Amniotic stem cell (primary cell): ENCODE data around the gene TNFRSF18.
"Not testable (repeated sequence)": the region's sequence is repeated elsewhere in the genome, so short reads cannot be mapped to it uniquely, and the experiment has no call there.

Experiments used
- DNase-seq: peaks from one replicate; lab custom pipeline; 2025; lab: John Stamatoyannopoulos, UW

Gene TNFRSF18

GRCh38 chr1:1206376-1206965 lies at the start of gene TNFRSF18:
Gene TNFRSF18, minus strand, starts transcription at chr1:1206592. Its CDS starts 21 bp downstream, at chr1:1206571.
- DNase-seq = no peak

GRCh38 chr1:1255611-1256010 lies 49.2 kb upstream of the TNFRSF18 start:
- DNase-seq = no peak

- DNase-seq = no peak
Observed at GRCh38 chr1:1255078-1255477, 48.7 kb upstream of the TNFRSF18 start.

DNA sequence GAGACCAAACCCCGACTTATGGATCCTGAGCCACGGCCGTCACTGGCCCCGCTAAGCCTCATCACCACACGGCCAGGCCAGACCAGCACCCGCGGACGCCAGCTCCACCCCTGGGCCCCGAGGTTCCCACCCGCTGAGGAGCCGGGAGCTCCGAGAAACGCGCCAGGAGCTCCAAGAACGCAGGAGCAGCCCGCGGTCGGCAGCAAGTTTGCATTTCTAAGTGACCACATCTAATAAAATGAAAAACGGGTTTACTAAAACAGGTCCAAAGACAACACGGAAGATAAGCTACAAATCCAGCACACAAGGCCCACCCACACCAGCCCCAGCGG lies 48.2 kb upstream of the TNFRSF18 start:
- DNase-seq = no peak

DNA sequence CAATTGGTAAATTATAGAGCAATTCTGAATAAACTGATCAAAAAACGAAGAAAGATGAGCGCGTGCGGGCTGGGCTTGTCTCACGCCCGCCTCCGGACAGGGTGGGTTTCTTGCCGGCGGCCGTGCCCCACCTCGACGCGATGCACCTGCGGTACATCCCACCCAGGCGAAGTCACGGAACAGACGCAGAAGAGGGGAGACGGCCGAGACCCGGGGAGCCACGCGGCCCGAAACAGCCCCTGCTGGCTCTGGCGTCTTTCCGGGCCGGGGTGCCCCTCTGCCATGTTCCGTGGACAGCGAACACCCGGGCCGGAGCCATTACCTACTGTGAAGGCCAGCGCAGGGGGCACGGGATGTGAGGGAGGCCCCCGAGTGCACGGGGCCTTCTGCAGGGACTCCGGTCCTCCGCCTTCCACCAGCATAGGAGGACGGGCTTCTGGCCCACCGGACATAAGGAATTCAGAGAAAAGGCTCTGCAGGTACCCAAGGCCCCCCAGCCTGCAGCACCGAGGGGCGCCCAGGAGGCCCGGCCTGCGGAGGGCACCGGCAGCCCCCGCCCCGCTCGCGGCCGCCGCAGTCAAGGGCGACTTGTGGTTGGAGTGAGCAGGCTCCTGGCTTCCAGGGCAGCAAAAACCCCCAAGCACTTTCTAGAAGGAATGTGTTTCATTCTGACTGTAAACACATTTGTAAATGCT lies 47.7 kb upstream of the TNFRSF18 start:
- DNase-seq = no peak

GRCh38 chr1:1253314-1253713 lies 46.9 kb upstream of the TNFRSF18 start:
- DNase-seq = no peak

- no peak for DNase-seq
Observed at GRCh38 chr1:1250786-1251284, 44.4 kb upstream of the TNFRSF18 start.

GRCh38 chr1:1248009-1248913 lies 41.9 kb upstream of the TNFRSF18 start:
- not testable (repeated sequence) for DNase-seq

DNA sequence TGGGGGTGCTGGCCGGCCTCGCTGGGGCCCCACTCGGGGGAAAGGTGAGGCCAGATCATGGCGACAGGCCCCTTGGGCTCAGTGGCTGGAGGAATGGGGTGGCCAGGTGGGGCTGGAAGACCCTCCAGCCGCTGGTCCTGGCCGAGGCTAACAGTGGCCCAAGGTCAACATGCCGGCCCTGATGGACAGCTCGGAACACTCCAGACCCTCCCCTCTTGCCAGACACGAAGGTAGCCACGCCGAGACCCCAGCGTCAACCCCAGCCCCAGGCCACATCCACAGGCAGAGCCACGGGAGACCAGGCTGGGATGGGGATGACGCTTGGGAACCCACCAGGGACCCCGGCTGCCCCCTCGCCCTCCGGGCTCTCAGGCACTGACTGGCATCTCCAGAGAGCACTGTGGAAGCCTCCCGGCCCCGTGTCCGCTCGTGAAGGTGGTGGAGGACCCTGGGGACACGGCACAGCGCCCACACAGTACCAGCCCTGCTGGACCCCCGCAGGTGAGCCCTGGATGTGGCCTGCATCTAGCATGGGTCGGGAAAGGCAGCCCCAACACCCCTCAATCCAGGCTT lies 41.0 kb upstream of the TNFRSF18 start:
- DNase-seq = no peak

GRCh38 chr1:1246577-1247340 lies 40.4 kb upstream of the TNFRSF18 start, which contains the start of gene C1QTNF12:
Gene C1QTNF12, minus strand, starts transcription at chr1:1246722. Its CDS starts 32 bp downstream, at chr1:1246690.
- DNase-seq = no peak

DNA sequence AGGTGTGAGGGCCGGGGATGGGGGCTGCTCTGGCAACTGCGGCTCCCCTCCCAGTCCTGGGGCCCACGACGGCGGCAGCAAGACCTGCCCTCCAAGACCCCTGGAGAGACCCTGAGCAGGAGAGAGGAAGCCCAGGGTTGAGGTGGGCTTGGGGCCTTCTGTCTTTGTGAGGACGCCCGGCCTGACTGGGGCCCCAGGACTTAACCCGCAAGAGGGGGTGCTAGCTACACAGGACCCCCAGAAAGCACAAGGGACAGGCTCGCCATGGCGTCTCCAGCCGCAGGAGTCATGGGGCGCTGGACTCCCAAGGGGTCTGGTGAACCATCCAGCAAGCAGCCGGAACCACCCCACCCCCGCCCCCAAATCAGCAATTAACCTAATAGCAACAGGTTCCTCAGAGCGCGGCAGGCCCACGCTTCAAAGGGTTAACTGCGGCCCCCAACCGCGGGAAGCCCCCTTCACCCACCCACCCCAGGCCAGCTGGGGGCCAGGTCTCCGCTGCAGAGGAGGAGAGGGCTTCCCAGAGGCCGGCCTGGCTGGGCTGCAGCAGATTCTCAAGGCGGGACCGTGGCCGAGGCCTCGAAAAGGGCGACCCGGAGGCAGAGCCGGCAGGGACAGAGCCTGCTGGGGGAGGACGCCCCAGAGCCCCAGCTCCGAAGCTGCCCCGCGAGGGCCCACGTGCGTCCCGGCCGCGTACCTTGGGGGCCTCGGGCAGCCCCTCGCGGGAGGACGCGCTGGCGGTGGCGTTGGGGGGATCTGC lies 39.6 kb upstream of the TNFRSF18 start:
- no peak for DNase-seq

DNA sequence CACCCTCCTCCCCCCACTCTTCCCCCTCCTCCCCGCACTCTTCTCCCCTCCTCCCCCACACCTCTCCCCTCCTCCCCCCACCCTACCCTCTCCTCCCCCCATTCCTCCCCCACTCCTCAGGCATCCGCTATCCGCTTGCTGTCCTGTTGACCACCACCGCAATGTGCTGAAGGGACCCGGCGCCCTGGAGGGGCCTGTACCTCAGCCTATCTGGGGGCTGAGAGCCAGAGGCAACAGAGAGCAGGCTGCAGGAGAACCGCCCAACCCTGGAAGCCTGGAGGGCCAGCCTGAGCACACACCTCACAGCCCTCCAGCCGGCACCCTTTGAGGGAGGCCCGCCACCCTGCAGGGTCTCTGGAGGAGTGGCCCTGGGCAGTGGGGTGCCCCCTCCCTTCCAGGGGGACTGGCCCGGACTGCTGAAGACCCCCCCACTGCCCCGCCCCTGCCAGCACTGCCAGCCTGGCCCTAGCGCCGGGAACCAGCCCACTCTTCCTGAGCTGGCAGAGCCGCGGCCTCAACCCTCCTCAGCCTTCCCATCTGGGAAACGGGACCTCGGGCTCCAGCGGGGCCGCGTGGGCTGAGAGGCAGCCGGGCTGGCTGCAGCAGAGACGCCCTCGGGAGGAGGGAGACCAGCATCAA lies 38.9 kb upstream of the TNFRSF18 start:
- no peak for DNase-seq

DNA sequence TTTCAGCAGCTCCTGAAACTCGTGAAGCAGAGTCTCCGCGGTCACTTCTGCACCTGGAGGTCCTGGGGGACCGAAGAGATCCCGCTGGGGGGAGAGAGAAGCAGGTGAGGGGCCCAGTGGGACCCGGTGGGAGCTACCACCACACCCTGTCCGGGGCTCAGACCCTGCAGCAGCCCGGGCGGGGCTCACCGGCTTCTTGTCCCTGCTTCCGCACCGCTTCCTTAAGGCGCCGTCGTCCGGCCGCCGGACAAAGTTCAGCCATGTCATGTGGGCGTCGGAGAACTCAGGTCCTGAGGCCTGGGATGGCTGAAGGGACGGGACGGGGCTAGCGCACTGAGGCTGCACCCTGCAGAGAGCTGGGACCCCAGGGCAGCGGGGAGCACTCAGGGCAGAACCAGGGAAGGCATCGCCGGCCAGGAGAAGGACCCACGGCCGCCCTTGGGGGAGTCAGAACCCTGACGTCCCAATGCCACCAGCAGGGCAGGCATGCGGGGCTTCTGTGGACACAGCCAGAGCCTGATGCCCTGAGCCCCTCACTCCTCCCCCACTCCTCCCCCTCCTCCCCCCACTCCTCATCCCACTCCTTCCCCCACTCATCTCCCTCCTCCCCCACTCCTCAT lies 37.9 kb upstream of the TNFRSF18 start:
- DNase-seq = no peak

GRCh38 chr1:1243807-1244191 lies 37.4 kb upstream of the TNFRSF18 start:
- DNase-seq = no peak

DNA sequence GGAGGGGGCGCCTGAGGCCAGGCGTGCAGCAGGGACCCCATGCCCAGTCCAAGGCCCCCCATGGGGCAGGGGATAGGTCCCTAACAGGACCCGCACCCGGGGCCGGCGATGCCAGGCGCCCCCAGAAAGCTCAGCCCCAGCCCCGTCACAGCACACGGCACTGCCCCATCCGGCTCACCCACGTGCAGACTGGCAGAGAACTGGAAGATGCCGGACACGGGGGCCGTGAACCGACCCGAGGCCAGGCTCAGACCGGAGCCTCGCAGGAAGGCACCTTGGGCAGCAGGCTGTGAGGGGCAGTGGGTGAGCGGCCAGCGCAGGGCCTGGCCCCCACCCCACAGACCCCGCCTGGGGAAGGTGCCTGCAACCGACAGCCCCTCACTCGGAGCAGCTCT lies 36.9 kb upstream of the TNFRSF18 start:
- no peak for DNase-seq

- no peak for DNase-seq
Observed at GRCh38 chr1:1242461-1243265, 36.3 kb upstream of the TNFRSF18 start.

DNA sequence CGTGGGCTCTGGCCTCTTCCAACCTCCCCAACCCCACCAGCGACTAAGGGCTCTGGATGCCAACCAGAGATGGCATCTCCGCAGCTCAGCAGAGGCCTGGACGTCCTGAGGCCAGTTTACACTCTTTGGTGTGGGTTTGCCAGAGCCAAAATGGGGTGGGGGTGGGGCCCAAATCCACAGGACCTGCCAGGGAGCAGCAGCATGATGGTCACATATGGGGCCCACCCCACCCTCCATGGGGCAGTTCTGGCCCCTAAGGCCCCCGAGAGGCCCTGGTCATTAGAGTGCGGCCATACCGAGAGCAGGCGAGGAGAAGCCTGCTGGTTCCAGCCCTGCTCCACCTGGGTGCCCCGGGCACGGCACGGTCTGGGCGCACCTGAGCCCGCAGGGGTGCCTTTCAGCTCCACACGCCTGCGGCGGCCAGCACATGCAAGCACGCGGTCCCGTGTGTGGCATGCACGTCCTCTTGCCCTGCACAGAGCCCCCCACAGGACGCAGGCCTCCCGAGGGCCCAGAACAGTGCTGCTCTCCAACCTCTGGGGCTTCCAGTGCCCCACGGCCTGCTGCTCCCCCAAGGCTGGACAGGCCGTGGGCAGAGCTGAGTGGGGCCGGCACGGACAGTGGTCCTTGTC lies 35.3 kb upstream of the TNFRSF18 start:
- no peak for DNase-seq

DNA sequence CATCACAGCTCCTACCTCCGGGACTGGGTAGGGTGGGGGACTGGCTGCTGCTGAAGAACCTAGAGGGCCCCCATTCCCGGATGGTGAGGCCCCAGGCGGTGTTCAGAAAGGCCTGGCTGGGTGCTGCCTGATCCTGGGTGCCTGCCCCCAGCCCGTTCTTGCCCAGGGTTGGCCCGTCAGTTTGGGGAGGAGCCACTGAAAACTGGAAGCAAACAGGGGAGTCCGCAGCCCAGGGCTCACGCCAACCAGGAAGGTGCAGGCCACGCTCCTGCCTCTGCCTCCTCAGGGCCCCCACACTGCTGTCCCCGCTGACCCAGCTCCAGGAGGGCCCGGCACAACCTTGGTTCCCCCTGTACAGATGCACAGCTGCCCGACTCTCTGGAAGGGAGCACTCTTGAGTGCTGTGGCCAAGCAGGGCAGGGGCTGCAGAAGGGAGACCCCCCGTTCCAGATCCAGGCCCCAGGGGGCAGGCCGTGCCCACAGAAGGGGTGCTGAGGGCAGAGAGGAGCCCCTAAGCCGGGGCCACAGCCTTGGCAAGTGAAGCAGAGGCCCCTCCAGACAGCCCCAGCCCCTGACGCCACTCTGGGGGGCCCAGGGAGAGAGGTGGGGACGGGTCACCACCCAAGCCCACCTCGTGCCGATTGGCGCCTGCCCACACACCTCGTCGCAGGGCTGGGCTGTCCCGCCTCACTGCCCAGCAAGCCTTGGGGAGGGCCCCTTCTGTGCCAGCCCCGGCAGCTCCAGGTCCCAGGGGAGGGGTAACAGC lies 34.6 kb upstream of the TNFRSF18 start:
- DNase-seq = no peak
